ENCODE measurements around the gene BICDL2.

- TF ChIP-seq CTCF (conservative IDR thresholded peaks at IDR 0.05; ENCODE audit: low read length) (no peak), EZH2phosphoT487 (IDR thresholded peaks at IDR 0.05; ENCODE audit: borderline replicate concordance) (no peak)
Observed at GRCh38 chr16:2990891-2991290, 45.9 kb downstream of the BICDL2 start.

Measured in Loucy (cell line).